ENCODE measurements around the gene TYMS.

TYMS gene

GRCh38 chr18:711657-712400 lies 54.4 kb downstream of the TYMS start:
- H3K4me3 ChIP-seq (ENCODE audit: low read depth, low read length), result peak overlapping the region; percentile 100
- peak; percentile 2 for TF ChIP-seq CTCF (IDR thresholded peaks at IDR 0.05; ENCODE audit: insufficient read depth, low read depth, low read length, missing control alignments)
- DNase-seq (ENCODE audit: low read depth), result peak; percentile 88

DNA sequence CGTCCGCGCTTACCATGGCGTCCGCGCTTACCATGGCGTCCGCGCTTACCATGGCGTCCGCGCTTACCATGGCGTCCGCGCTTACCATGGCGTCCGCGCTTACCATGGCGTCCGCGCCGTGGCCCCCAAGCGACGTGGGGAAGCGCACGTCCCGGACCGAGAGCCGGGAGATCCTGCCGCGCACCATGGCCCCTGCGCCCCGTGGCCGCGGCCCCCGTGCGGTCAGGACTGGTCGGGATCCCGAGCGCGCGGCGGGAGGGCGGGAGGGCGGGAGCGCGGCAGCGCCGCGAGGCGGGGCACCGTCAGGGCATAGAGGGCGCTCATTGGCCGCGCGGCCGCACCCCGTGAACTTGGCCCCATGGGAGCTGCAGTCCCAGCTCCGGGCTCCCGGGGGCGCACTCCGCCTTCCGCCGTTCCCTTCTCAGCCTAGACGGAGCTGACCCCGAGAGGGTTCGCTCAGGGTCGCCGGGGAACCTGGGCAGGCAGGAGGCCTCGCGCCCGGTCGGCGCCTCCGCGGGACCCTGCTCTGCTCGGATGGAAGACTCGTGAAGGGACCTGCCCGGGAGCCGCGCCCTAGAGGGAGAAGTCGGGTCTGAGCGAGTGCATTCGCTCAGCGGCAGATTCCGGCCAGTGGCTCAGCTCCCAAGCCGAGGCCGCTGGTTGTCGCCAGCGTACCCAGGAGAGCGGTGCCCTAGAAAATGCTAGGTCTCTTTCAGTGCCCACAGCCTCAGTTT lies 55.1 kb downstream of the TYMS start, which contains the start of gene ENOSF1:
TSS of gene ENOSF1 (minus strand) at position 230 of the 734 bp plus-strand sequence. CDS start at position 187, 43 bp downstream.
- DNase-seq (ENCODE audit: low read depth), result peak; percentile 90
- H3K4me3 ChIP-seq (ENCODE audit: low read depth, low read length), result peak within 1 kb of the TSS; percentile 100
- TF ChIP-seq CTCF (IDR thresholded peaks at IDR 0.05; ENCODE audit: insufficient read depth, low read depth, low read length, missing control alignments), result peak; percentile 79

- no peak for TF ChIP-seq CTCF (IDR thresholded peaks at IDR 0.05; ENCODE audit: insufficient read depth, low read depth, low read length, missing control alignments)
- no peak for DNase-seq (ENCODE audit: low read depth)
- peak overlapping the region; percentile 51 for H3K4me3 ChIP-seq (ENCODE audit: low read depth, low read length)
These were observed 55.7 kb downstream of the TYMS start for GRCh38 chr18:713135-713490.

DNA sequence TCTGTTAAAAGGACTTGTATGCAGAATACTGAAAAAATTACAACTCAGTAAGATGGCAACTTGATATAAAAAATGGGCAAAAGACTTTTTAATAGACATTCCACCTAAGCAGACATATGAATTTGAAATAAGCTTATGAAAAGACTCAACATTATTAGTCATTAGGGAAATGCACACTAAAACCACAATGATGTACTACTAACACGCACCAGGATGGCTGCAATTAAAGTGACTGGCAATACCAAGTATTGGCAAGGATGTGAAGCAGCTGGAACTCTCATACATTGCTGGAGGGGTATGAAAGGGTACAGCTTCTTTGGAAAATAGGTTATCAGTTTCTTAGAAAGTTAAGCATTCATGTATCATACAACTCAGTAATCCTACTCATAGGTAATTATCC lies 58.2 kb downstream of the TYMS start:
- H3K4me3 ChIP-seq (ENCODE audit: low read depth, low read length), result no peak overlapping the region
- DNase-seq (ENCODE audit: low read depth), result no peak
- no peak for TF ChIP-seq CTCF (IDR thresholded peaks at IDR 0.05; ENCODE audit: insufficient read depth, low read depth, low read length, missing control alignments)

DNA sequence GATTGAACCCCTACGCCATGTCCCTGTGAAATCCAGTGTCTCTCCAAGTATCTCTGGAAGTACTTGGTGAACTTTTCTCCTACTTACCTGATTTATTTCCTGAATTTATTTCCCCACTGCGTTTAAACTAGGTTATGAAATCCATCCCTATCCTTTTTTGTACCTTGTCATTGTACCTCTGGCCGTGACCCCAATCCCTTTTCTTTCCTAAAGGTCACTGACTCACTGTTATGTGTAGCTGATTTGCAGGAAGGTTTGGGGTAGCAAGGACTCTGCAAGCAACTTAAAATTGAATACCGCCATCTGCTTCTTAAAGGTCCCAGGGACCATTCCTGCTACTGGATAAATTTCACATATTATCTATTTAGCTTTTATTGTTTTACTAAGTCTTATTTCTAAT lies 59.5 kb downstream of the TYMS start:
- H3K4me3 ChIP-seq (ENCODE audit: low read depth, low read length), result no peak overlapping the region
- no peak for DNase-seq (ENCODE audit: low read depth)
- no peak for TF ChIP-seq CTCF (IDR thresholded peaks at IDR 0.05; ENCODE audit: insufficient read depth, low read depth, low read length, missing control alignments)

All from GM12865 (cell line).